ENCODE measurements around the gene PRR30.

DNA sequence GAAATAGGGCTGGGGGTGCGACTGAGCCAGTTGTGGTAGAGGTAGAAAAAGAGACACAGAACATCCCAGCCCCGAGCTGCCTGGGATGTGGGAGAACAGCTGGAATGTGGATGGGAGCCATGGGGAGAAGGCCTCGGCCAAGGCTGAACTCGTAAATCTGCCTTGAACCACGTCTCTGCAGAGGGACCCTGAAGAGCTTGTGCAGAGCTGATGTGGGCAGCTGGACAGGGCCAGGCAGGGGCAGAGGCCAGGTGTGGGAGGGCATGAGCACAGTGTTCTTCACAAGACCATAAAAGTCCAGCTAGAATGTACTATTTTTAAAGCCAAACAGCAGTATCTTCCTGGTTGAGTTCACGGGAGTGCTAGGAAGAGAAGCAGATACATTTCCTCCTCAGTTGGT lies 15.3 kb upstream of the PRR30 start:
- TF ChIP-seq, protein P1, sequence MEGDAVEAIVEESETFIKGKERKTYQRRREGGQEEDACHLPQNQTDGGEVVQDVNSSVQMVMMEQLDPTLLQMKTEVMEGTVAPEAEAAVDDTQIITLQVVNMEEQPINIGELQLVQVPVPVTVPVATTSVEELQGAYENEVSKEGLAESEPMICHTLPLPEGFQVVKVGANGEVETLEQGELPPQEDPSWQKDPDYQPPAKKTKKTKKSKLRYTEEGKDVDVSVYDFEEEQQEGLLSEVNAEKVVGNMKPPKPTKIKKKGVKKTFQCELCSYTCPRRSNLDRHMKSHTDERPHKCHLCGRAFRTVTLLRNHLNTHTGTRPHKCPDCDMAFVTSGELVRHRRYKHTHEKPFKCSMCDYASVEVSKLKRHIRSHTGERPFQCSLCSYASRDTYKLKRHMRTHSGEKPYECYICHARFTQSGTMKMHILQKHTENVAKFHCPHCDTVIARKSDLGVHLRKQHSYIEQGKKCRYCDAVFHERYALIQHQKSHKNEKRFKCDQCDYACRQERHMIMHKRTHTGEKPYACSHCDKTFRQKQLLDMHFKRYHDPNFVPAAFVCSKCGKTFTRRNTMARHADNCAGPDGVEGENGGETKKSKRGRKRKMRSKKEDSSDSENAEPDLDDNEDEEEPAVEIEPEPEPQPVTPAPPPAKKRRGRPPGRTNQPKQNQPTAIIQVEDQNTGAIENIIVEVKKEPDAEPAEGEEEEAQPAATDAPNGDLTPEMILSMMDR (IDR thresholded peaks at IDR 0.05), result no peak
- no peak for TF ChIP-seq POLR2A (IDR thresholded peaks at IDR 0.05)
